HCT116 (cell line): ENCODE results near the gene RFX8. TPM values are rescaled to one million over a fixed set of nuclear protein-coding genes. Genes with fewer than 3 reads are reported as not detected.

ENCODE experiments used
- ATAC-seq: fragments of 200-7000 bp; cut with Tn5 transposase; 2 replicates; pipeline ENCODE4 v1.9.1; 2020; ENCODE audit warnings: mild to moderate bottlenecking, moderate library complexity
- BruUV-seq: library from RNA; stranded (reverse); fragments of 400-500 nt; replicated peaks from 2 replicates; lab custom pipeline; 2021; lab: Mats Ljungman, UMichigan
- CTCF ChIA-PET: fragments of 300-600 bp; sonication (Branson Sonifier 250); formaldehyde crosslinking; loops from one replicate; lab custom pipeline; 2021; ENCODE audit warnings: antibody characterized with exemption; lab: Charles Lee
- POLR2A ChIA-PET: fragments of 300-600, 350-600 bp; sonication (Branson Sonifier 250); formaldehyde crosslinking; loops from one replicate; lab custom pipeline; 2021; ENCODE audit warnings: antibody characterized with exemption; lab: Charles Lee
- RAD21 ChIA-PET, 2 experiments: fragments of 300-600 bp; sonication (Branson Sonifier 250); formaldehyde crosslinking; loops; one replicate each; lab custom pipeline; 2023; ENCODE audit warnings: low total read pairs in 2 of 2; ENCODE audit not compliant: uncharacterized antibody in 2 of 2, unreplicated experiment in 2 of 2, low non-redundant PET in 1 of 2; lab: Charles Lee
- DNase-seq: peaks from one replicate; pipeline ENCODE4 v3.0.0-alpha.2; 2010; ENCODE audit warnings: low read depth, low spot score
- H2AFZ ChIP-seq: fragments of 200-600 bp; shearing (Covaris generic), sonication (generic); 2 replicates; pipeline ENCODE4 v1.6.1; 2017; ENCODE audit warnings: low read depth, mixed run types, mixed read lengths, antibody characterized with exemption, low read length; ENCODE audit not compliant: poor library complexity, severe bottlenecking
- H3K27ac ChIP-seq: 2 replicates; pipeline ENCODE4 v1.5.1; 2012; ENCODE audit warnings: low read depth, low read length
- H3K27me3 ChIP-seq: fragments of 200-600 bp; sonication (generic); 2 replicates; pipeline ENCODE4 v1.6.1; 2016; ENCODE audit warnings: mixed run types, low read length, mixed read lengths; ENCODE audit not compliant: insufficient read depth
- H3K36me3 ChIP-seq, 2 experiments: fragments of 200-500 bp in 1 of 2; fragments of 200-600 bp in 1 of 2; sonication (Bioruptor generic) in 1 of 2; sonication (generic) in 1 of 2; 2 replicates each; pipeline versions ENCODE4 v1.5.1 to v1.6.1; 2014 to 2016; ENCODE audit warnings: low read length in 2 of 2, inconsistent platforms in 1 of 2, mixed read lengths in 1 of 2, mixed run types in 1 of 2; ENCODE audit not compliant: insufficient read depth in 2 of 2, control insufficient read depth in 1 of 2
- H3K4me1 ChIP-seq, 2 experiments: fragments of 200-600 bp in 1 of 2; sonication (generic) in 1 of 2; 2 replicates each; pipeline versions ENCODE4 v1.5.1 to v1.6.1; 2012 to 2017; ENCODE audit warnings: low read length in 2 of 2, inconsistent platforms in 1 of 2, mild to moderate bottlenecking in 1 of 2, mixed read lengths in 1 of 2, mixed run types in 1 of 2, moderate library complexity in 1 of 2; ENCODE audit not compliant: insufficient read depth in 2 of 2, control insufficient read depth in 1 of 2
- H3K4me2 ChIP-seq: fragments of 200-600 bp; sonication (generic); 2 replicates; pipeline ENCODE4 v1.6.1; 2017; ENCODE audit warnings: mixed run types, low read length, mixed read lengths
- H3K4me3 ChIP-seq, 2 experiments: fragments of 200-600 bp in 1 of 2; sonication (generic) in 1 of 2; replicated peaks in 1 of 2; 2 replicates each; pipeline ENCODE4 v1.5.1; 2011 to 2016; ENCODE audit warnings: low read length in 2 of 2, control low read depth in 1 of 2, low read depth in 1 of 2, mild to moderate bottlenecking in 1 of 2, mixed read lengths in 1 of 2, mixed run types in 1 of 2
- H3K79me2 ChIP-seq: fragments of 200-600 bp; sonication (generic); 2 replicates; pipeline ENCODE4 v1.6.1; 2017; ENCODE audit warnings: mild to moderate bottlenecking, mixed run types, low read length, moderate library complexity, mixed read lengths; ENCODE audit not compliant: insufficient read depth
- H3K9ac ChIP-seq: fragments of 200-600 bp; sonication (generic); 2 replicates; pipeline ENCODE4 v1.6.1; 2016; ENCODE audit warnings: low read length, mixed read lengths
- H3K9me2 ChIP-seq: fragments of 200-600 bp; sonication (generic), shearing (Covaris generic); 2 replicates; pipeline ENCODE4 v1.6.1; 2017; ENCODE audit warnings: mixed run types, mild to moderate bottlenecking, moderate library complexity; ENCODE audit not compliant: insufficient read depth
- H3K9me3 ChIP-seq, 2 experiments: fragments of 200-500 bp in 1 of 2; fragments of 200-600 bp in 1 of 2; sonication (Bioruptor generic) in 1 of 2; sonication (generic) in 1 of 2; 2 replicates each; pipeline ENCODE4 v1.6.1; 2014 to 2017; ENCODE audit warnings: low read length in 2 of 2, mixed read lengths in 2 of 2, inconsistent platforms in 1 of 2, low read depth in 1 of 2, mild to moderate bottlenecking in 1 of 2, mixed run types in 1 of 2, moderate library complexity in 1 of 2; ENCODE audit not compliant: control insufficient read depth in 1 of 2, insufficient read depth in 1 of 2
- H4K20me1 ChIP-seq: fragments of 200-600 bp; sonication (generic), shearing (Covaris generic); 2 replicates; pipeline ENCODE4 v1.6.1; 2017; ENCODE audit warnings: mixed run types, mild to moderate bottlenecking, moderate library complexity; ENCODE audit not compliant: insufficient read depth
- ATF3 ChIP-seq: IDR thresholded peaks from 2 replicates; pipeline ENCODE4 v1.6.1; 2012
- CBX3 ChIP-seq: IDR thresholded peaks from 2 replicates; pipeline ENCODE4 v1.6.1; 2012; ENCODE audit warnings: low read depth
- CEBPB ChIP-seq: IDR thresholded peaks from 2 replicates; pipeline ENCODE4 v1.6.1; 2012; ENCODE audit warnings: low read depth
- CTCF ChIP-seq, 3 experiments: fragments of 200-600 bp in 1 of 3; sonication (generic) in 1 of 3; IDR thresholded peaks in 2 of 3; conservative IDR thresholded peaks in 1 of 3; 2 replicates each; pipeline ENCODE4 v1.5.1; 2012 to 2017; ENCODE audit warnings: low read depth in 2 of 3, low read length in 2 of 3, antibody characterized with exemption in 1 of 3, borderline replicate concordance in 1 of 3, control low read depth in 1 of 3, mild to moderate bottlenecking in 1 of 3, mixed read lengths in 1 of 3, mixed run types in 1 of 3, moderate library complexity in 1 of 3; ENCODE audit not compliant: insufficient read depth in 1 of 3
- ELF1 ChIP-seq: IDR thresholded peaks from 2 replicates; pipeline ENCODE4 v1.6.1; 2012; ENCODE audit warnings: low read depth, borderline replicate concordance
- EZH2 ChIP-seq: fragments of 200-600 bp; sonication (generic); IDR thresholded peaks from 2 replicates; pipeline ENCODE4 v1.6.1; 2017; ENCODE audit warnings: antibody characterized with exemption, mixed run types
- FOSL1 ChIP-seq: IDR thresholded peaks from 2 replicates; pipeline ENCODE4 v1.6.1; 2012; ENCODE audit warnings: low read depth
- JUND ChIP-seq: IDR thresholded peaks from 2 replicates; pipeline ENCODE4 v1.6.1; 2012
- POLR2AphosphoS5 ChIP-seq: IDR thresholded peaks from 2 replicates; pipeline ENCODE4 v1.6.1; 2011; ENCODE audit warnings: mild to moderate bottlenecking, low read depth, low read length, moderate library complexity
- RAD21 ChIP-seq: IDR thresholded peaks from 2 replicates; pipeline ENCODE4 v1.6.1; 2012; ENCODE audit warnings: low read depth, mild to moderate bottlenecking
- SIN3A ChIP-seq: IDR thresholded peaks from 2 replicates; pipeline ENCODE4 v1.6.1; 2012; ENCODE audit warnings: low read depth
- SP1 ChIP-seq: IDR thresholded peaks from 2 replicates; pipeline ENCODE4 v1.6.1; 2012; ENCODE audit warnings: low read depth
- SRF ChIP-seq: IDR thresholded peaks from 2 replicates; pipeline ENCODE4 v1.6.1; 2012; ENCODE audit warnings: low read depth
- TCF7L2 ChIP-seq: IDR thresholded peaks from 2 replicates; pipeline ENCODE4 v1.7.0; 2011; ENCODE audit warnings: borderline replicate concordance, inconsistent platforms; ENCODE audit not compliant: insufficient read depth, insufficient read length; ENCODE audit errors: extremely low read depth
- YY1 ChIP-seq: IDR thresholded peaks from 2 replicates; pipeline ENCODE4 v1.6.1; 2011; ENCODE audit warnings: low read length, low read depth, moderate library complexity, mild to moderate bottlenecking; ENCODE audit not compliant: insufficient replicate concordance; ENCODE audit errors: extremely low read depth
- ZBTB33 ChIP-seq: IDR thresholded peaks from 2 replicates; pipeline ENCODE4 v1.6.1; 2011; ENCODE audit warnings: mild to moderate bottlenecking, low read length, moderate library complexity; ENCODE audit not compliant: insufficient replicate concordance; ENCODE audit errors: extremely low read depth
- ZFX ChIP-seq: fragments of 450-650 bp; IDR thresholded peaks from 2 replicates; pipeline ENCODE4 v1.6.1; 2017
- ZNF274 ChIP-seq: fragments of 200-500 bp; sonication (Bioruptor generic); IDR thresholded peaks from 2 replicates; pipeline ENCODE4 v1.6.1; 2014; ENCODE audit warnings: mild to moderate bottlenecking, low read depth, low read length, inconsistent platforms
- intact Hi-C: fragments of 100-400 bp; cut with micrococcal nuclease; formaldehyde crosslinking; loops from 2 replicates; pipeline ENCODE4 v1.10.0; 2022
- total RNA-seq: library from RNA; stranded (reverse); gene quantifications from one replicate; pipeline ENCODE4 v1.2.1, GENCODE V29; 2021; ENCODE audit not compliant: unreplicated experiment

RFX8 gene
- total RNA-seq, 1 experiment from 2014 or later: not detected

- no TSS peak for BruUV-seq
- no peaks in the 10 kb centered on the region for H3K27me3 ChIP-seq
- DNase-seq (no peak), ATAC-seq (no peak)
- peaks cover 46 to 57% of the 10 kb centered on the region in 2 experiments for H3K4me1 ChIP-seq
- no peaks in the 10 kb centered on the region for H3K36me3 ChIP-seq
- ChIA-PET RAD21 (no interaction called here), POLR2A (no interaction called here), CTCF (interaction anchor here (2.5 kb wide), 1 partner anchor 19 kb away, joined by 14 read pairs; no protein-coding TSS in a partner anchor)
- no peak for TF ChIP-seq POLR2AphosphoS5
- no peak for TF ChIP-seq ZNF274
- no peak for TF ChIP-seq SRF
- TF ChIP-seq ATF3: no peak
- TF ChIP-seq ELF1: no peak
- TF ChIP-seq FOSL1: no peak
- TF ChIP-seq JUND: no peak
- TF ChIP-seq EZH2: no peak
- TF ChIP-seq RAD21: no peak
- TF ChIP-seq YY1: no peak
- intact Hi-C loops: no loop called here
- no peak overlapping the region for H3K4me3 ChIP-seq
- H3K79me2 ChIP-seq: no peaks in the 10 kb centered on the region
- H3K9me3 ChIP-seq: no peaks in the 10 kb centered on the region
- H3K9me2 ChIP-seq: no peaks in the 10 kb centered on the region
- H3K27ac ChIP-seq: no peak overlapping the region
- H4K20me1 ChIP-seq: no peaks in the 10 kb centered on the region
- no peak overlapping the region for H2AFZ ChIP-seq
- H3K4me2 ChIP-seq: peak overlapping the region; percentile 68; the same call in 1 of the 2 replicates
- H3K9ac ChIP-seq: no peak overlapping the region
Measured at GRCh38 chr2:101361121-101361520, 113.8 kb downstream of the RFX8 start.

- Histone ChIP-seq H3K9me3 (no peaks in the 10 kb centered on the region), H3K27ac (peak overlapping the region; percentile 17; the same call in 1 of the 2 replicates), H4K20me1 (no peaks in the 10 kb centered on the region), H3K9me2 (no peaks in the 10 kb centered on the region), H3K9ac (no peak overlapping the region), H3K27me3 (no peaks in the 10 kb centered on the region), H2AFZ (peak overlapping the region; percentile 81), H3K4me2 (peak overlapping the region; percentile 68), H3K4me1 (peaks cover 51 to 66% of the 10 kb centered on the region in 2 experiments), H3K79me2 (no peaks in the 10 kb centered on the region), H3K36me3 (no peaks in the 10 kb centered on the region), H3K4me3 (peak overlapping the region in 1 of 2 experiments; percentile 15; a peak in 2 of 4 replicates)
- ChIA-PET CTCF (interaction anchor here (0.7 to 2.5 kb wide), 2 partner anchors 18 to 51 kb away, joined by 3 to 14 read pairs; no protein-coding TSS in a partner anchor), RAD21 (no interaction called here), POLR2A (no interaction called here)
- no TSS peak for BruUV-seq
- DNase-seq (peak; percentile 75), ATAC-seq (peak; percentile 87)
- intact Hi-C loops: no loop called here
- TF ChIP-seq SIN3A (peak; percentile 76; the same call in 1 of the 2 replicates), CTCF (IDR thresholded peaks at IDR 0.05 in 2 of 3, conservative IDR thresholded peaks at IDR 0.05 in 1 of 3; ENCODE audit: borderline replicate concordance in 1 of 3, insufficient read depth in 1 of 3, low read depth in 2 of 3, low read length in 2 of 3) (no peak), POLR2AphosphoS5 (peak; percentile 39; the same call in 1 of the 2 replicates), CBX3 (0 out of 2 replicates have a peak, but pooled peaks have one; percentile 68), ZBTB33 (no peak), ZFX (no peak), CEBPB (peak; percentile 72), JUND (peak; percentile 94), SRF (peak; percentile 72), SP1 (peak; percentile 82), FOSL1 (peak; percentile 92), TCF7L2 (peak; percentile 34)
Measured at GRCh38 chr2:101360232-101360631, 114.7 kb downstream of the RFX8 start.
